ENCODE measurements around the gene NDUFV3.

GRCh38 chr21:42956824-42957630 is 63.9 kb downstream of the NDUFV3 start:
- TF ChIP-seq CTCF (IDR thresholded peaks at IDR 0.05; ENCODE audit: low read depth, low read length, poor library complexity, severe bottlenecking) (no peak), EZH2phosphoT487 (IDR thresholded peaks at IDR 0.05; ENCODE audit: borderline replicate concordance, low read length) (no peak)
